ENCODE results near the gene GTF2H2C.
"Not testable (repeated sequence)": the region's sequence is repeated elsewhere in the genome, so short reads cannot be mapped to it uniquely, and the experiment has no call there.

Gene GTF2H2C

DNA sequence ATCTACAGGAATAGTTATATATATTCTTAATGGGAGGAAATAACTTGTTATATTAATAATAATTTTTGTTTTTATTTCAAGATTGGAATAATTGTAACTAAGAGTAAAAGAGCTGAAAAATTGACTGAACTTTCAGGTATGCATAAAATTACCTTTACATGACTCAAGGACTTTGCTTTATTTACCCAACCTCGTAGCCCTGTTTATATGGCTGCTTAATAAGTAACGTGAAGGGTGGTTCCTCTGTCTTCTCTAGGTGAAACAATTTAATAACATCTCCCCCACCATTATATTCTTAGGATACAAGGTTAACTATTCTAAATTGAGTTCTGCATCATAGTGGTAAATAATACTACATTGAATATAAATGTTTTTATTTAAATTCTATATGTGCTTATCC, 8.1 kb downstream of the GTF2H2C start:
- FAIRE-seq = not testable (repeated sequence)

DNA sequence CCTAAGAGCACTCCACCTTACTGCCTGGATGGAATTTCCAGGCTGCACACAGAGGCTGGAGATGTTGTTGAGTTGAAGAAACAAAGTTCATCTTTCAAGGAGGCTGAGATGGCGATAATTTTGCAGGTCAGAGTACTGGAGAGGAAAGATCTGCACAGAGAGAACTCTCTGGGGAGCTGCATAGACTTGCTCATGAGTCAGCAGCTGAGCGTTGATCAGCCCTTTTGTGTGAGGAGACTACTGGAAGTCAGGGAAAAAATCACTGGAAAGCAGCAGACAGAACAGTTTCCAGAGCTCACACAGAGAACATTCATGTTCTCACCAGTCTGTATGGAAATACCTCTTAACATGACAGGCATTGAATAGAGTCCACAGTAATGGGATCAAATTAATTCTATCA, 23.4 kb downstream of the GTF2H2C start:
- FAIRE-seq = not testable (repeated sequence)

DNA sequence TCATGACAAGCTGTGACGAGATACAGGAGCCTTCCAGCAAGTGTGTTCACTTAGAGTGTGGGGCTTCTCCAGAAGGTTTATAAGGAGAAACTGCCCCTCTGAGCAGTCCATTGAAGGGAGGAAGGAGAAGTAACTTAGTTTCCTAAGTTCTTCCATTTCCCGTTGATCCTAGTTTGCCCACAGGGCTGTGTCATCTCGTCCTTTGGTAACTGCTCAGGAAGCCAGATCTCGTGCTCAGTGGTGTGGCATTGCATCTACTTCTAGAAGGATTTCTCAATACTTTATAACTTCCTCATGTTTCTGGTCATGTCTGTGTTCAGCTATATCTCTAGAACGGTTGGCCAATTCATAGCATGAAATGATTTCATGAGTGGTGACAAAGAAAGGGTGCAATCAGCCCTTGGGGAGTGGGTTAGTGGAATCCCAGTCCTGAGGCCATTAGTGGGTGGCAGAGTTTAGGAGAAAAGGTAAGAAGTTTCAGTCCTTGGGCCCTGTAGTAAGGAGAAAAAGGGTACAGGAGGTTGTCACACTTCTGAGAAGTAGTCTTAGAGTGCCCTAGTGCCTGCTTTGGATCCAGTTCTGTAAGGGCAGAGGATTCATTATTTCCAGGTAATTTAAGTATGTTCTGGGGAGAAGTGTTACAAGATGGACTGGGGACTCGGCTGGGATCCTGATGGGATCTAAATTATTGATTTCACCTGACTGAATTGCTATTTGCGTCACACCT, 36.3 kb downstream of the GTF2H2C start:
- FAIRE-seq = not testable (repeated sequence)

DNA sequence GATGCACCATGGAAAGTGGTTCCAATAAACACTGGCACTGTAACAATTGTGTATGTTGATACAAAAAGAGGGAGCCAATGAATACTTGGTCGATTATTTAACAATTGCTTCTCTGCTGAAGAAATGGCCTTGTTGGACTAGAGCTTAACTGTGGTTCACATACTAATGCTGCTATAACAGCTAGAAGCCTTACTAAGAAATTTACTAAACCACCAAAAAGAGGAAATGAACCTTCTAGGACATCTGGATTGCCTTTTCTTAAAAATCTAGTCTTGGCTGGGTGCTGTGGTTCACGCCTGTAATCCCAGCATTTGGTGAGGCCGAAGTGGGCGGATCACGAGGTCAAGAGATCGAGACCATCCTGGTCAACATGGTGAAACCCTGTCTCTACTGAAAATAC, 42.0 kb downstream of the GTF2H2C start:
- FAIRE-seq = not testable (repeated sequence)

DNA sequence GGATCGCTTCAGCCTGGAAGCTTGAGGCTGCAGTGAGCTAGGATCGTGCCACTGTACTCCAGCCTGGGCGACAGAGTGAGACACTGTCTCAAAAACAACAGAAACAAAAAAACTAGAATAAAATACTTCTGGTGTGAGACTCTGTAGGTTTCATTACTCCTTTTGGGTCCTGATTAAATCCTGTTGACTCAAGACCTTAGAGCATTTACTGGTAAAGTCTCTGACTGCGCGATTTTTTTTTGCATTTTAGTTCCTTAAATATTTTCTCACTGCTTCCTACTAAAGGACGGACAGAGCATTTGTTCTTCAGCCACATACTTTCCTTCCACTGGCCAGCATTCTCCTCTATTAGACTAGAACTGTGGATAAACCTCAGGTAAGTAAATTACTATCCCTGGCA, 46.8 kb downstream of the GTF2H2C start:
- not testable (repeated sequence) for FAIRE-seq

DNA sequence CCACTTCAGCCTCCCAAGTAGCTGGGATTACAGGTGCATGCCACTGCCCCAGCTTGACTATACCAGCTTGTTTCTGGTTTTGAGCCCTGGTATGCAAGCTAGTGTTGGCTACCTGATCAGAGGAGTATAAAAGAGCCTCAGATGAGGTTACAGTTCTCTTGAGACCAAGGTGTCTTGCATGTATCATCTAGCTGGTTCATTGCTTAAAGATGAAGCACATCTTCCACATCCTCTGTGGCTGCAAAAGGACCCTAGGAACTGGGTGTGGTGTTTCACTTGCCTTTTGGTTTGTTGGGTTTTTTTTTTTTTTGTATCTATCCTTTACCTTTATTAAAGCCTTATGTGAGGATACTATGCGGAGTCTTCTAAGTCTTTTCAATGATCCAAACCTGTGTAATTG, 47.8 kb downstream of the GTF2H2C start:
- not testable (repeated sequence) for FAIRE-seq

DNA sequence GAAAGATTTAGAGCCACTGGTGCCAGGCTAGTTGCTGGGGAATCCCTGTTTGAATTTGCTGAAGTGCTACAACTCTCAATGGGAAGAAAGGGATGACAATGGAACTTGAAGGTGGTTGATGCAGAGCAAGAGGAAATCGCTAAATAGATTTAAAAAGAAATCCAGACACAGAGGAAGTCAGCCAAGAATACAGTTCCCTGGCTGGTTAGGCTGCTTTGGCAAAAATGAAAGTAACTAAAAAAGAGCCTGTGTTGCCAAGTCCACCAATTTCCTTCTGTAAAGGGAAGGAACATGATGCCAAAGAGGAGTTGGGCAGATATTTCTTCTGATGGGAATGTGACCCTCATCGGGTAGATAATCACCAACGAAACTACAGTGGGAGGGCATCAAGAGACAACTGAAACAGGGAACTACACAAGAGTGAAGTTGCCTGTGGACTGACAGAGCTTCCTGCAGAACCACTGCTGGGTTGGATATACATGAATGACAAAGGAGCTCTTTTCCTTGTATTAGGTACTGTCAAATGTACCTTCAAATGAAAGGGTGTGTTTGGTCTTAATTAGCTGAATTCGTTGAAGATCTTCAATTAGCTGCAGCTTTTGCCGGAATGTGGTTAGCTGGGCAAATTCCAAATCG, 49.0 kb downstream of the GTF2H2C start:
- not testable (repeated sequence) for FAIRE-seq

DNA sequence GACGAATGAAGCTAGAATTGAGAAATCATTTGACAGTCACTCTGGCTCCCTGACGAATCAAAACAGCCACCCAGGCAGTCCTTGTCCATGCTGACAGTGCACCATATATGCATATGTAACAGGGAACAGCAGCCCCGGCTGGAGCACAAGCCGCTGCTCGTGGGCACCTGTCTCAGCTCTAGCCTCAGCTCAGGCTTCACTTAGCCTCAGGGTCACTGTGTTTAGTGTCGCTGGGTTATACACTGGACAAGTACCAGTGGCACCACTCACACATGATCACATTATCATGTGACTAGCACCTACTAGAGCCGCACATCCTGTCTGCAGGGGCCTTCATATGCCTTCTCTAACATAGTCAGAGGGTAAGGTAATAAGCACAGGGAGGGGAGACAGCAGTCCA, 54.9 kb downstream of the GTF2H2C start:
- FAIRE-seq = not testable (repeated sequence)

DNA sequence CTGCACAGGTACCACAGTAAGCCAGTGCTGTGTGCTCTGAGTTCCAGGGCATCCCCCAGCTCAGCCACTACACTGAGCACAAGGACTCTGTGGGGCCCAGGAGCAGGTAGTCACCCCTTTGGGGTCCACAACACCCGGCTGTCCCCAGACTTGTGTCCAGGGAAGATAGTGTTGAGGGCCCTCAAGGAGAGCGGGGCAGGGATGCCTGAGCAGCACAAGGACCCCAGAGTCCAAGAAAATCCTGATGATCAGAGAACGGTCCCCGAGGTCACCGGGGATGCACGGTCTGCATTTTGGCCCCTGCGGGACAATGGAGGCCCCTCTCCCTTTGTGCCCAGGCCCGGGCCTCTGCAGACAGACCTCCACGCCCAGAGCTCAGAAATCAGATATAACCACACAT, 71.9 kb downstream of the GTF2H2C start:
- FAIRE-seq = not testable (repeated sequence)

All from endometrium (tissue), 2 donors.